K562 (cell line): ENCODE data around the gene EVL. TPM values are rescaled to one million over a fixed set of nuclear protein-coding genes. Genes with fewer than 3 reads are reported as not detected.

Experiments
- ATAC-seq: fragments of 200-7000 bp; cut with Tn5 transposase; 3 replicates; pipeline ENCODE4 v1.9.1; 2020; ENCODE audit warnings: moderate library complexity
- BruUV-seq: library from RNA; stranded (reverse); fragments of 400-500 nt; replicated peaks from 2 replicates; lab custom pipeline; 2021; lab: Mats Ljungman, UMichigan
- CTCF ChIA-PET: fragments of 300-600 bp; formaldehyde crosslinking; extraction: SDS; loops from one replicate; lab custom pipeline; 2021; ENCODE audit warnings: low intra/inter-chr PET ratio; lab: Yijun Ruan, JAX
- POLR2A ChIA-PET: fragments of 300-600, 350-650 bp; sonication (Branson Sonifier 250); formaldehyde crosslinking; extraction: SDS; loops from one replicate; lab custom pipeline; 2021; ENCODE audit warnings: antibody characterized with exemption, inconsistent platforms; lab: Yijun Ruan, JAX
- DNase-seq, 4 experiments: peaks; one replicate each; pipeline versions ENCODE4 v3.0.0 to v3.0.0-alpha.2; 2011 to 2018; ENCODE audit warnings: low spot score in 3 of 4, mixed read lengths in 3 of 4; ENCODE audit errors: extremely low read depth in 1 of 4
- FAIRE-seq: peaks from 2 replicates; lab custom pipeline; 2011; peaks lifted over from hg19 to GRCh38; lab: Jason Lieb, UNC
- H2AFZ ChIP-seq: 2 replicates; pipeline ENCODE4 v1.6.0; 2011; ENCODE audit warnings: low read depth, low read length, control low read depth, inconsistent platforms
- H3K27ac ChIP-seq: fragments of 200-600 bp; 3 replicates; pipeline ENCODE4 v1.8.0; 2011; ENCODE audit warnings: low read depth, mild to moderate bottlenecking, control low read depth, inconsistent platforms, low read length, moderate library complexity, mixed read lengths; ENCODE audit errors: extremely low read depth
- H3K27me3 ChIP-seq, 2 experiments: fragments of 300-600 bp in 1 of 2; 2 replicates in 1 of 2; 3 replicates in 1 of 2; pipeline versions ENCODE4 v1.6.0 to v1.8.0; 2011; ENCODE audit warnings: inconsistent platforms in 2 of 2, low read length in 2 of 2, mild to moderate bottlenecking in 1 of 2, mixed read lengths in 1 of 2, moderate library complexity in 1 of 2; ENCODE audit not compliant: control insufficient read depth in 2 of 2, insufficient read depth in 2 of 2
- H3K36me3 ChIP-seq: fragments of 300-600 bp; 3 replicates; pipeline ENCODE4 v1.8.0; 2011; ENCODE audit warnings: mild to moderate bottlenecking, low read length, inconsistent platforms; ENCODE audit not compliant: control insufficient read depth, insufficient read depth
- H3K4me1 ChIP-seq, 2 experiments: fragments of 200-600 bp in 1 of 2; replicated peaks in 1 of 2; 2 replicates in 1 of 2; 3 replicates in 1 of 2; pipeline versions ENCODE4 v1.5.1 to v1.8.0; 2011; ENCODE audit warnings: inconsistent platforms in 2 of 2, low read length in 2 of 2, mild to moderate bottlenecking in 1 of 2, mixed read lengths in 1 of 2, moderate library complexity in 1 of 2; ENCODE audit not compliant: control insufficient read depth in 2 of 2, insufficient read depth in 2 of 2
- H3K4me2 ChIP-seq: 2 replicates; pipeline ENCODE4 v1.6.1; 2011; ENCODE audit warnings: low read length, control low read depth, inconsistent platforms, mixed read lengths; ENCODE audit not compliant: insufficient read depth
- H3K4me3 ChIP-seq: fragments of 200-600 bp; sonication (generic), shearing (Covaris generic); 2 replicates; pipeline ENCODE4 v1.5.1; 2016; ENCODE audit warnings: control low read depth, inconsistent platforms
- H3K79me2 ChIP-seq: fragments of 200-600 bp; 3 replicates; pipeline ENCODE4 v1.8.0; 2011; ENCODE audit warnings: low read length, inconsistent platforms; ENCODE audit not compliant: control insufficient read depth, insufficient read depth
- H3K9ac ChIP-seq, 2 experiments: 2 replicates each; pipeline versions ENCODE4 v1.6.0 to v1.6.1; 2011; ENCODE audit warnings: low read depth in 2 of 2, low read length in 2 of 2, control low read depth in 1 of 2, inconsistent platforms in 1 of 2, mild to moderate bottlenecking in 1 of 2, mixed read lengths in 1 of 2; ENCODE audit not compliant: insufficient read depth in 1 of 2
- H3K9me1 ChIP-seq: one replicate; pipeline ENCODE4 v1.6.0; 2011; ENCODE audit warnings: inconsistent platforms, mild to moderate bottlenecking, low read length, moderate library complexity; ENCODE audit not compliant: control insufficient read depth, insufficient read depth
- H3K9me3 ChIP-seq: replicated peaks from 2 replicates; pipeline ENCODE4 v1.5.1; 2011; ENCODE audit warnings: low read depth, low read length, inconsistent platforms; ENCODE audit not compliant: control insufficient read depth, insufficient read depth
- H4K20me1 ChIP-seq: replicated peaks from 2 replicates; pipeline ENCODE4 v1.6.1; 2011; ENCODE audit warnings: low read length, inconsistent platforms, mixed read lengths; ENCODE audit not compliant: control insufficient read depth, insufficient read depth
- NFRKB ChIP-seq: fragments of 450-650 bp; IDR thresholded peaks from 2 replicates; pipeline ENCODE4 v1.6.1; 2016; ENCODE audit warnings: low read depth
- NR2C1 ChIP-seq, 2 experiments: fragments of 450-650 bp; IDR thresholded peaks; 2 replicates each; pipeline ENCODE4 v1.6.1; 2017; ENCODE audit warnings: mild to moderate bottlenecking in 2 of 2, antibody characterized with exemption in 1 of 2, inconsistent platforms in 1 of 2, missing compliant biosample characterization in 1 of 2, missing genetic modification characterization in 1 of 2
- PTBP1 ChIP-seq: fragments of 200-400 bp; formaldehyde crosslinking; IDR thresholded peaks from 2 replicates; pipeline ENCODE4 v1.6.1; 2017; ENCODE audit warnings: low read depth, low read length
- SAFB2 ChIP-seq: fragments of 200-400 bp; formaldehyde crosslinking; IDR thresholded peaks from 2 replicates; pipeline ENCODE4 v1.6.1; 2018; ENCODE audit warnings: borderline replicate concordance, low read length, low read depth, moderate library complexity; ENCODE audit not compliant: severe bottlenecking
- SNAPC5 ChIP-seq: fragments of 250-450 bp; sonication (Bioruptor Pico); IDR thresholded peaks from 2 replicates; pipeline ENCODE4 v1.8.0; 2021; ENCODE audit warnings: moderate library complexity, mild to moderate bottlenecking, inconsistent platforms
- TRIM25 ChIP-seq: fragments of 450-650 bp; IDR thresholded peaks from 2 replicates; pipeline ENCODE4 v1.7.0; 2016; ENCODE audit warnings: borderline replicate concordance
- ZBTB11 ChIP-seq, 3 experiments: fragments of 200-800 bp in 1 of 3; fragments of 250-450 bp in 1 of 3; fragments of 450-650 bp in 1 of 3; sonication (Bioruptor Pico) in 1 of 3; sonication (Bioruptor generic) in 1 of 3; formaldehyde crosslinking in 1 of 3; IDR thresholded peaks; 2 replicates each; pipeline versions ENCODE4 v1.6.1 to v1.8.0; 2016 to 2022; ENCODE audit warnings: mild to moderate bottlenecking in 2 of 3, missing genetic modification characterization in 2 of 3, missing compliant biosample characterization in 1 of 3, moderate library complexity in 1 of 3
- WGBS: fragments of 100-300 bp; shearing (Covaris generic); methylation state at CpG from one replicate; pipeline ENCODE4 v1.1.6; 2016; ENCODE audit warnings: low coverage, mixed read lengths; ENCODE audit not compliant: insufficient coverage; ENCODE audit errors: missing lambda C conversion rate; 5-methylcytosine and 5-hydroxymethylcytosine counted together
- in situ Hi-C: fragments of 300-500 bp; cut with MboI; formaldehyde crosslinking; loops from 4 replicates; pipeline ENCODE4 v1.15.0; 2018; ENCODE audit warnings: inconsistent platforms, mixed read lengths
- intact Hi-C: fragments of 100-400 bp; cut with micrococcal nuclease; formaldehyde crosslinking; loops from 2 replicates; pipeline ENCODE4 v1.14.2; 2022
- polyA plus RNA-seq, 8 experiments: library from polyadenylated mRNA; depleted of rRNA in 4 of 8; stranded (reverse) in 5 of 8; unstranded in 3 of 8; fragments of >200 nt; fragmentation: Nextera tagmentation in 2 of 8; fragmentation: Illumina TruSeq in 1 of 8; extraction: Ambion mirVana in 2 of 8; extraction: Trizol in 1 of 8; gene quantifications; 2 replicates each; pipeline versions ENCODE4 v1.2.1 to v1.2.3, GENCODE V29; 2011 to 2014; ENCODE audit warnings: inconsistent platforms in 1 of 8, missing spikeins in 1 of 8
- total RNA-seq, 7 experiments: library from RNA; depleted of rRNA in 6 of 7; stranded (reverse); fragments of >200 nt in 6 of 7; fragmentation: Illumina TruSeq in 2 of 7; extraction: Trizol in 2 of 7; gene quantifications; 2 replicates each; pipeline versions ENCODE4 v1.2.1 to v1.2.3, GENCODE V29; 2011 to 2021; ENCODE audit warnings: low replicate concordance in 1 of 7

EVL gene
- total and polyA plus RNA-seq, 9 of the 15 experiments (the other 6 are each of a cell fraction or from before 2014, with no cell fraction given), result 2.9 to 43.4 (median 23.9) TPM

GRCh38 chr14:100054316-100055075, 10.7 kb upstream of the EVL start:
- H3K4me1 ChIP-seq, result no peaks in the 10 kb centered on the region; a peak in 1 of 5 replicates
- H3K9me3 ChIP-seq, result no peaks in the 10 kb centered on the region
- DNase-seq (no peak), ATAC-seq (no peak), FAIRE-seq (no peak)
- H3K4me2 ChIP-seq, result no peak overlapping the region
- 77% methylated on average over 7 of the region's 13 CpGs for WGBS
- peaks cover 8% of the 10 kb centered on the region; the same call in 1 of the 3 replicates for H3K79me2 ChIP-seq
- in situ Hi-C loops, result no loop called here
- H3K4me3 ChIP-seq, result no peak overlapping the region
- H3K27me3 ChIP-seq, result no peaks in the 10 kb centered on the region
- H3K27ac ChIP-seq, result no peak overlapping the region
- CTCF ChIA-PET, result no interaction called here
- no peak overlapping the region for H2AFZ ChIP-seq
- H3K9me1 ChIP-seq, result no peaks in the 10 kb centered on the region
- POLR2A ChIA-PET, result no interaction called here
- peak overlapping the region in 1 of 2 experiments; percentile 35; a peak in 1 of 4 replicates for H3K9ac ChIP-seq
- BruUV-seq, result no TSS peak
- H3K36me3 ChIP-seq, result no peaks in the 10 kb centered on the region
- TF ChIP-seq TRIM25 (no peak), PTBP1 (no peak), NR2C1 (IDR thresholded peaks at IDR 0.05) (no peak), NR2C1 (tag; IDR thresholded peaks at IDR 0.05) (no peak), SAFB2 (no peak), NFRKB (no peak), ZBTB11 (CRISPR knock-in tag; IDR thresholded peaks at IDR 0.05) (no peak), SNAPC5 (no peak)
- intact Hi-C loops, result no loop called here
- no peaks in the 10 kb centered on the region for H4K20me1 ChIP-seq
